Stimulated activated CD4-positive, alpha-beta T cell treated with anti-CD3 and anti-CD28 coated beads, Interleukin-15, amount 100 ng/mL, for 48 hours (primary cell): ENCODE results near the gene CCDC141.
A peak's percentile ranks its signal among the peaks of the same experiment; 100 is the strongest.
"Not testable (repeated sequence)": the region's sequence is repeated elsewhere in the genome, so short reads cannot be mapped to it uniquely, and the experiment has no call there.

ENCODE experiments used
- DNase-seq, 2 donors: peaks; one replicate each; pipeline ENCODE4 v3.0.0-alpha.2; 2020; ENCODE audit warnings: low read depth in 2 of 2

CCDC141 gene

GRCh38 chr2:179044500-179044899, 5.4 kb downstream of the CCDC141 start:
- no peak for DNase-seq

- no peak for DNase-seq
Measured at GRCh38 chr2:179037807-179038206, 12.1 kb downstream of the CCDC141 start.

GRCh38 chr2:179036353-179036905, 13.5 kb downstream of the CCDC141 start:
- no peak for DNase-seq

- DNase-seq: peak in 1 of 2 donors; percentile 9
Measured at GRCh38 chr2:179031731-179032408, 18.1 kb downstream of the CCDC141 start.

GRCh38 chr2:179024445-179024844, 25.5 kb downstream of the CCDC141 start:
- no peak for DNase-seq

GRCh38 chr2:179022685-179023084, 27.3 kb downstream of the CCDC141 start:
- no peak for DNase-seq

GRCh38 chr2:179021258-179021657, 28.7 kb downstream of the CCDC141 start:
- no peak for DNase-seq

GRCh38 chr2:179020156-179020750, 29.7 kb downstream of the CCDC141 start:
- peak; percentile 32 to 44 for DNase-seq

GRCh38 chr2:179019260-179019659, 30.7 kb downstream of the CCDC141 start:
- DNase-seq: no peak

GRCh38 chr2:179017773-179018357, 32.1 kb downstream of the CCDC141 start:
- no peak for DNase-seq

- not testable (repeated sequence) for DNase-seq
Measured at GRCh38 chr2:179014189-179014588, 35.7 kb downstream of the CCDC141 start.

- no peak for DNase-seq
Measured at GRCh38 chr2:179005976-179006375, 44.0 kb downstream of the CCDC141 start.

- DNase-seq: no peak
Measured at GRCh38 chr2:178999476-178999875, 50.5 kb downstream of the CCDC141 start.

GRCh38 chr2:178998539-178998938, 51.4 kb downstream of the CCDC141 start:
- no peak for DNase-seq

GRCh38 chr2:178997477-178997876, 52.5 kb downstream of the CCDC141 start:
- no peak for DNase-seq

- no peak for DNase-seq
Measured at GRCh38 chr2:178997067-178997466, 52.9 kb downstream of the CCDC141 start.

- DNase-seq: no peak
Measured at GRCh38 chr2:178994264-178994663, 55.7 kb downstream of the CCDC141 start.

GRCh38 chr2:178993788-178994187, 56.1 kb downstream of the CCDC141 start:
- DNase-seq: no peak

GRCh38 chr2:178992719-178993118, 57.2 kb downstream of the CCDC141 start:
- DNase-seq: not testable (repeated sequence)

GRCh38 chr2:178990533-178991241, 59.2 kb downstream of the CCDC141 start:
- no peak for DNase-seq

- not testable (repeated sequence) for DNase-seq
Measured at GRCh38 chr2:178989424-178989823, 60.5 kb downstream of the CCDC141 start.

- DNase-seq: not testable (repeated sequence)
Measured at GRCh38 chr2:178982652-178983051, 67.3 kb downstream of the CCDC141 start.
